CD14-positive monocyte (primary cell): ENCODE results near the gene UBE3C. TPM values are rescaled to one million over a fixed set of nuclear protein-coding genes. Genes with fewer than 3 reads are reported as not detected.

Experiments used
- DNase-seq, 3 donors: peaks; one replicate each; pipeline ENCODE4 v3.0.0-alpha.2; 2011 to 2022
- H2AFZ ChIP-seq: 2 replicates; pipeline ENCODE4 v1.6.0; 2012; ENCODE audit warnings: mild to moderate bottlenecking, low read depth, low read length, inconsistent platforms; ENCODE audit not compliant: insufficient read depth, poor library complexity, severe bottlenecking
- H3K27ac ChIP-seq, 2 donors: 1 replicate in 1 of 2; 2 replicates in 1 of 2; pipeline ENCODE4 v1.5.1; 2012 to 2013; ENCODE audit warnings: low read length in 2 of 2, control low read depth in 1 of 2, inconsistent platforms in 1 of 2, low read depth in 1 of 2, mild to moderate bottlenecking in 1 of 2
- H3K27me3 ChIP-seq, 2 donors: one replicate each; pipeline versions ENCODE4 v1.6.0 to v1.6.1; 2011 to 2013; ENCODE audit warnings: low read length in 2 of 2; ENCODE audit not compliant: control insufficient read depth in 2 of 2, insufficient read depth in 2 of 2
- H3K36me3 ChIP-seq, 2 donors: replicated peaks in 1 of 2; 1 replicate in 1 of 2; 2 replicates in 1 of 2; pipeline versions ENCODE4 v1.5.1 to v1.6.1; 2012 to 2013; ENCODE audit warnings: low read length in 2 of 2, control low read depth in 1 of 2, inconsistent platforms in 1 of 2, mild to moderate bottlenecking in 1 of 2; ENCODE audit not compliant: insufficient read depth in 2 of 2, control insufficient read depth in 1 of 2
- H3K4me1 ChIP-seq, 2 donors: 1 replicate in 1 of 2; 2 replicates in 1 of 2; pipeline versions ENCODE4 v1.5.1 to v1.6.1; 2012 to 2013; ENCODE audit warnings: low read length in 2 of 2, control low read depth in 1 of 2, inconsistent platforms in 1 of 2, mild to moderate bottlenecking in 1 of 2, moderate library complexity in 1 of 2; ENCODE audit not compliant: insufficient read depth in 2 of 2, control insufficient read depth in 1 of 2
- H3K4me2 ChIP-seq: replicated peaks from 2 replicates; pipeline ENCODE3; 2012; ENCODE audit warnings: low read length, moderate library complexity, mild to moderate bottlenecking; ENCODE audit not compliant: poor library complexity, severe bottlenecking; ENCODE audit errors: extremely low read depth
- H3K4me3 ChIP-seq, 3 experiments: fragments of 200-600 bp in 1 of 3; sonication (generic) in 1 of 3; replicated peaks in 1 of 3; 1 replicate in 2 of 3; 2 replicates in 1 of 3; pipeline ENCODE4 v1.5.1; 2011 to 2013; ENCODE audit warnings: low read length in 3 of 3, mild to moderate bottlenecking in 3 of 3, control low read depth in 2 of 3, low read depth in 2 of 3, inconsistent platforms in 1 of 3, moderate library complexity in 1 of 3
- H3K79me2 ChIP-seq: 2 replicates; pipeline ENCODE4 v1.6.0; 2012; ENCODE audit warnings: mild to moderate bottlenecking, control low read depth, inconsistent platforms, low read length, moderate library complexity; ENCODE audit not compliant: insufficient read depth
- H3K9ac ChIP-seq: 2 replicates; pipeline ENCODE4 v1.6.0; 2017; ENCODE audit warnings: low read length, mild to moderate bottlenecking; ENCODE audit not compliant: insufficient read depth, poor library complexity, severe bottlenecking
- H3K9me3 ChIP-seq, 2 donors: replicated peaks in 1 of 2; 1 replicate in 1 of 2; 2 replicates in 1 of 2; pipeline versions ENCODE4 v1.5.1 to v1.6.1; 2012 to 2013; ENCODE audit warnings: low read length in 2 of 2, control low read depth in 1 of 2; ENCODE audit not compliant: control insufficient read depth in 1 of 2, insufficient read depth in 1 of 2
- H4K20me1 ChIP-seq: 2 replicates; pipeline ENCODE4 v1.6.0; 2012; ENCODE audit warnings: mild to moderate bottlenecking, low read length, control low read depth, moderate library complexity; ENCODE audit not compliant: insufficient read depth
- H3K27ac Mint-ChIP-seq, 7 donors: one replicate each; pipeline ENCODE4 v1.8.0; 2020; ENCODE audit warnings: mild to moderate bottlenecking in 7 of 7, mixed read lengths in 7 of 7, moderate library complexity in 6 of 7, inconsistent platforms in 2 of 7
- H3K27me3 Mint-ChIP-seq, 3 donors: one replicate each; pipeline ENCODE4 v1.8.0; 2021 to 2022; ENCODE audit warnings: low read depth in 3 of 3, mild to moderate bottlenecking in 3 of 3, mixed read lengths in 3 of 3, moderate library complexity in 3 of 3, inconsistent platforms in 1 of 3
- H3K36me3 Mint-ChIP-seq, 2 donors: one replicate each; pipeline ENCODE4 v1.8.0; 2020; ENCODE audit warnings: mixed read lengths in 2 of 2, inconsistent platforms in 1 of 2, mild to moderate bottlenecking in 1 of 2
- H3K4me1 Mint-ChIP-seq: one replicate; pipeline ENCODE4 v1.8.0; 2020; ENCODE audit warnings: mild to moderate bottlenecking, mixed read lengths
- H3K4me3 Mint-ChIP-seq, 2 donors: one replicate each; pipeline ENCODE4 v1.8.0; 2020; ENCODE audit warnings: mild to moderate bottlenecking in 2 of 2, mixed read lengths in 2 of 2, moderate library complexity in 1 of 2
- H3K9me3 Mint-ChIP-seq, 7 donors: one replicate each; pipeline ENCODE4 v1.8.0; 2020 to 2022; ENCODE audit warnings: mixed read lengths in 7 of 7, mild to moderate bottlenecking in 6 of 7, moderate library complexity in 6 of 7, inconsistent platforms in 2 of 7
- WGBS: methylation state at CpG from one replicate; pipeline ENCODE4 v1.1.5; 2013; ENCODE audit warnings: missing lambda C conversion rate; ENCODE audit not compliant: insufficient coverage; 5-methylcytosine and 5-hydroxymethylcytosine counted together
- intact Hi-C, 2 donors: fragments of 100-400 bp; cut with micrococcal nuclease; formaldehyde crosslinking; loops; one replicate each; pipeline versions ENCODE4 v1.15.0 to v1.15.1; 2023
- polyA plus RNA-seq, 3 donors: library from polyadenylated mRNA; depleted of rRNA in 1 of 3; unstranded in 2 of 3; stranded (reverse) in 1 of 3; fragments of 300-500 nt in 2 of 3; fragments of >200 nt in 1 of 3; fragmentation: Illumina TruSeq in 2 of 3; gene quantifications; 1 replicate in 2 of 3; 2 replicates in 1 of 3; pipeline ENCODE4 v1.2.3, GENCODE V29; 2012 to 2021
- TF ChIP-seq, protein P1 (sequence below): fragments of 200-600 bp; IDR thresholded peaks from one replicate; pipeline ENCODE4 v1.8.0; 2022; ENCODE audit warnings: antibody characterized with exemption, mild to moderate bottlenecking

UBE3C gene
- polyA plus RNA-seq, 3 donors = 19.5 to 34.5 (median 24.3) TPM

DNA sequence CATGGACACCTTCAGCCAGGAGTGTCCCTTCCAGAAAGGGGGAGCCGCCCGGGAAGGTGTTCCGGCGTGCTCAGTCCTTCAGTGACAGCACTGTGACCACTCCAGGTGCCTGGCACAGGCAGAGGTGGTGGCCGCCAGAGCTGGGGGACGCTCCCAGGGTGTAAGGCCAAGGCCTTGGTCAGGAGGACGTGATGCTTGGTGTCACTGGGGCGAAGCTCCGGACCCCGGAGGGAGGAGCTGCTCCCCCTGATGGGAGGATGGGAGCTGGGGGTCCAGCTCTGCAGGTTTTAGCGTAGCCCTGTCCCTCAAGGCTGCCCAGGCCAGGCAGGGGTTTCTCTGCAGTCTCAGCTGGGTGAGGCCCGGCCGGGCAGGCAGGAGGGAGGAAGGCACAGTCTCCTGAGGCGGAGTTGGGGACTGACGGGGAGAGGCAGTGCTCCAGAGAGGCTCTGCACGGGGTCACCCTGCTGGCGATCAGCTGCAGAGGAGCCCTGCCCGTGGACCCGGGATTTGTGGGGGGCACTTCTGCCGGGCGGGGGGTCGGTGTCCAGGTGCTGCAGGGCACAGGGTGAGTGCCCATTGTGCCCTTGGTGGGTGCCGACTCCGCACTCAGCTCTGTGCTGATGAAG, 141.6 kb downstream of the UBE3C start:
- no peaks in the 10 kb centered on the region for H3K79me2 ChIP-seq
- H3K36me3 ChIP-seq = no peaks in the 10 kb centered on the region
- TF ChIP-seq, protein P1, sequence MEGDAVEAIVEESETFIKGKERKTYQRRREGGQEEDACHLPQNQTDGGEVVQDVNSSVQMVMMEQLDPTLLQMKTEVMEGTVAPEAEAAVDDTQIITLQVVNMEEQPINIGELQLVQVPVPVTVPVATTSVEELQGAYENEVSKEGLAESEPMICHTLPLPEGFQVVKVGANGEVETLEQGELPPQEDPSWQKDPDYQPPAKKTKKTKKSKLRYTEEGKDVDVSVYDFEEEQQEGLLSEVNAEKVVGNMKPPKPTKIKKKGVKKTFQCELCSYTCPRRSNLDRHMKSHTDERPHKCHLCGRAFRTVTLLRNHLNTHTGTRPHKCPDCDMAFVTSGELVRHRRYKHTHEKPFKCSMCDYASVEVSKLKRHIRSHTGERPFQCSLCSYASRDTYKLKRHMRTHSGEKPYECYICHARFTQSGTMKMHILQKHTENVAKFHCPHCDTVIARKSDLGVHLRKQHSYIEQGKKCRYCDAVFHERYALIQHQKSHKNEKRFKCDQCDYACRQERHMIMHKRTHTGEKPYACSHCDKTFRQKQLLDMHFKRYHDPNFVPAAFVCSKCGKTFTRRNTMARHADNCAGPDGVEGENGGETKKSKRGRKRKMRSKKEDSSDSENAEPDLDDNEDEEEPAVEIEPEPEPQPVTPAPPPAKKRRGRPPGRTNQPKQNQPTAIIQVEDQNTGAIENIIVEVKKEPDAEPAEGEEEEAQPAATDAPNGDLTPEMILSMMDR = no peak
- 95% methylated on average over 24 of the region's 24 CpGs for WGBS
- no peaks in the 10 kb centered on the region for H4K20me1 ChIP-seq
- peak in 1 of 3 donors; percentile 3 for DNase-seq
- Mint-ChIP-seq H3K27me3 (peaks cover 5 to 17% (median 17%) of the 10 kb centered on the region in 3 donors), H3K9me3 (peaks cover 7 to 15% (median 12%) of the 10 kb centered on the region in 7 donors), H3K27ac (no peak overlapping the region), H3K4me3 (peak overlapping the region; percentile 63 to 68), H3K4me1 (peaks cover 31% of the 10 kb centered on the region), H3K36me3 (no peaks in the 10 kb centered on the region)
- intact Hi-C loops = no loop called here
- peak overlapping the region in 1 of 2 donors; percentile 65 for H3K27ac ChIP-seq
- H3K4me3 ChIP-seq = peak overlapping the region in 2 of 3 experiments; percentile 21 to 66
- H3K4me2 ChIP-seq = peak overlapping the region; percentile 75
- H3K4me1 ChIP-seq = peaks cover 44 to 47% of the 10 kb centered on the region in 2 donors
- peak overlapping the region; percentile 83 for H3K9ac ChIP-seq
- peaks cover 0 to 3% of the 10 kb centered on the region in 2 donors for H3K27me3 ChIP-seq
- peak overlapping the region; percentile 81 for H2AFZ ChIP-seq
- peaks cover 0 to 9% of the 10 kb centered on the region in 2 donors for H3K9me3 ChIP-seq

DNA sequence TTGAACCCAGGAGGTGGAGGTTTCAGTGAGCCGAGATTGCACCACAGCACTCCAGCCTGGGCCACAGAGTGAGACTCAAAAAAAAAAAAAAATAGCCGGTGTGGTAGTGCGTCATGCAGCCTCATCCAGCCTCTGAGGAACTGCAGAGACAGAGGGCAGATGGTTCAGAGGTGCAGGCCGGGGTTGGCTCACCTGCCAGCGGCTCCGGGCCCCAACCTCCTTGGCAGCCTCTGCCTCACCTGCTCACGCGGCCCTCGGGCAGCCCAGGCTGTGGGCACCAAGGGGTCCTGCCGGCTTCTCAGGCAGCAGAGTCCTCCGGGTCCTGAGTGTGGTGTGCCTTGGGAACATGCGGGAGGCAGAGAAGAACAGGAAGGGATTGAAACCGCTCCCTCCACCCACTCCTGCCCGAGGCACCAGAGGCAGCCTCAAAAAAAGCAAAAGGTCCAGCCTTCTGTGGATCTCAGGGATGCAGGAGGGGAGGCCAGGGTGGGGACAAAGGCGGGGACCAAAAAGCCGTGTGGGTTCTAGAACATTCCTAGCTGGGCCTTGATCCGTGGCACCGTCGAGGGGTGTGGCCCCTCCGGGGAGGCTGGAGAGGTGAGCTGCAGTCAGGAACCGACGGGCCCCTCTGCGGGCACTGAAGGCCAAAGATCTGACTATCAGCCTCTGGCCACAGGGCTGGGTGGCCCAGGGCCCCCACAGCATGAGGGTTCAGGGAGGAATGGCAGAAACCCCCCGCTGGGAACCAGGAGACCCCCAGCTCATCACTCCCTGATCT, 142.7 kb downstream of the UBE3C start:
- TF ChIP-seq, protein P1 = no peak
- Histone ChIP-seq H3K9ac (no peak overlapping the region), H3K4me2 (no peak overlapping the region), H3K9me3 (peaks cover 0 to 9% of the 10 kb centered on the region in 2 donors), H3K36me3 (no peaks in the 10 kb centered on the region), H2AFZ (no peak overlapping the region), H3K27me3 (peaks cover 0 to 3% of the 10 kb centered on the region in 2 donors), H3K4me1 (peaks cover 33 to 36% of the 10 kb centered on the region in 2 donors), H3K79me2 (no peaks in the 10 kb centered on the region), H3K4me3 (no peak overlapping the region), H4K20me1 (no peaks in the 10 kb centered on the region), H3K27ac (no peak overlapping the region)
- H3K27ac Mint-ChIP-seq = peak overlapping the region in 1 of 7 donors; percentile 74
- 93% methylated on average over 16 of the region's 24 CpGs for WGBS
- DNase-seq = peak in 1 of 3 donors; percentile 2
- H3K9me3 Mint-ChIP-seq = peaks cover 7 to 15% (median 12%) of the 10 kb centered on the region in 7 donors
- H3K4me1 Mint-ChIP-seq = peaks cover 23% of the 10 kb centered on the region
- intact Hi-C loops = no loop called here
- H3K4me3 Mint-ChIP-seq = no peak overlapping the region
- peaks cover 5 to 19% (median 17%) of the 10 kb centered on the region in 3 donors for H3K27me3 Mint-ChIP-seq
- no peaks in the 10 kb centered on the region for H3K36me3 Mint-ChIP-seq
